Islet precursor cell (in vitro differentiated cells): Measurements from ENCODE around the gene LVRN.
A peak's percentile ranks its signal among the peaks of the same experiment; 100 is the strongest.

Source experiments
- DNase-seq: peaks from one replicate; pipeline ENCODE4 v3.0.0-alpha.2; 2018

Gene LVRN

DNA sequence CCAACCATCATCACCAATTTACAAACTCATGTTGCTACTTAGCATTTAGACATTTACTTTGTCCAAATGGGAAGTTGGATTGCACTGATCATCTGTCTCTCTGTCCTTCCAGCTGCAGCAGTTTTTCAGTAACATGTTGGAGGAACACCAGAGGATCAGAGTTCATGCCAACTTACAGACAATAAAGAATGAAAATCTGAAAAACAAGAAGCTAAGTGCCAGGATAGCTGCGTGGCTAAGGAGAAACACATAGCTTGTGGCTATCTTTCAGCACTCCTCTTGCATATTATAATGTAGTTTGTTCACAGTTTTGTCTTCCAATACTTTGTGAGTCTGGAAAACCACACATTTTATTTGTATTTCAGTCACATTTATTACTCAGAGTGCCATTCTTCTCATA, 63.6 kb downstream of the LVRN start:
- DNase-seq, result no peak

DNA sequence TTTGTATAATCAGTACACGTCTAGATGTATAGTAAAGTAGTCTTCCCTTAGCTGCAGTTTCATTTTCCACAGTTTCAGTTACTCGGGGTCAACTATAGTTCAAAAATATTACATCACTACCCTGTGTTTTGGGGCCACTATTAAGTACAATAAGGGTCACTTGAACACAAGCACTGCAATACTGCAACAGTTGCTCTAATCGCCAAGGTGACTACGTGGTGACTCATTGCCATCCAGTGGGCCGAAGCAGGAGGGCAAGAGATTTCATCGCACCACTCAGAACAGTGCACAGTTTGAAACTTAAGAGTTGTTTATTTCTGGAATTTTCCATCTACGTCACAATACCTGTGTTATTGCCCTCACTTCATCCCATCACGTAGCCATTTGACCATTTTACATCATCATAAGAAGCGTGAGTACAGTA, 69.8 kb downstream of the LVRN start, which contains the start of gene ARL14EPL:
Gene ARL14EPL, plus strand, starts transcription at position 379 of the 424 bp plus-strand sequence. CDS start 18,994 bp downstream, outside the sequence.
- DNase-seq, result peak; percentile 78

DNA sequence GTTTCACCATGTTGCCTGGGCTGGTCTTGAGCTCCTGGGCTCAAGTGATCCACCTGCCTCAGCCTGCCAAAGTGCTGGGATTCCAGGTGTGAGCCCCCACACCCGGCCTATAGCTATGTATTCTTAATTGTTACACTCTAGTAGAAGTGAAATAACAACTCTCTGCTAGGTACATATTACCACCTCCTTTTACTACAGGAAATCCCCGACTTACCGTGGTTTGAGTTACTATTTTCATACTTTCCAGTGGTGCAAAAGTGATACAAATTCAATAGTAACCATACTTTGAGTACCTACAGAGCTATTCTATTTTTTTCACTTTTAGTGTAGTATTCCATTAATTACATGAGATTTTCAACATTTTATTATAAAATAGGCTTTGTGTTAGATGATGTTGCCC, 70.7 kb downstream of the LVRN start:
- no peak for DNase-seq

DNA sequence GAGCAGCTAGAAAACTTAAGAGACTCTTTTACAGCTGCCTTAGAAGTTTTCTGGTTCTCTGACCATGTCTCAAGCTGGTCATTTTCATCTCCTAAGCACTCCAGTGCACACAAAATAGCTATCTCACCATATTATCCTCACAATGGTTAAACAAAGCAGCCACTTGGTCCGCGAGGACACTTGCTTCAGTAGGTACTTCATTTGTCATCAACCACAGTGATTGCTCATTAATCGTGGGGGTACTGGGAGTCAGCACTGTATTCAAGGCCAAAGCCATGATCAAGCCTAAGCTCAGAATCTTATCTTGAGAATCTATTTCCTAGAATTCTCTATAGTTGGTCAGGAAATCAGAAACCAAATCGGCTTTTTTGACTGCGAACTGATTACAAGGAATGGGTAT, 72.8 kb downstream of the LVRN start:
- DNase-seq, result no peak

DNA sequence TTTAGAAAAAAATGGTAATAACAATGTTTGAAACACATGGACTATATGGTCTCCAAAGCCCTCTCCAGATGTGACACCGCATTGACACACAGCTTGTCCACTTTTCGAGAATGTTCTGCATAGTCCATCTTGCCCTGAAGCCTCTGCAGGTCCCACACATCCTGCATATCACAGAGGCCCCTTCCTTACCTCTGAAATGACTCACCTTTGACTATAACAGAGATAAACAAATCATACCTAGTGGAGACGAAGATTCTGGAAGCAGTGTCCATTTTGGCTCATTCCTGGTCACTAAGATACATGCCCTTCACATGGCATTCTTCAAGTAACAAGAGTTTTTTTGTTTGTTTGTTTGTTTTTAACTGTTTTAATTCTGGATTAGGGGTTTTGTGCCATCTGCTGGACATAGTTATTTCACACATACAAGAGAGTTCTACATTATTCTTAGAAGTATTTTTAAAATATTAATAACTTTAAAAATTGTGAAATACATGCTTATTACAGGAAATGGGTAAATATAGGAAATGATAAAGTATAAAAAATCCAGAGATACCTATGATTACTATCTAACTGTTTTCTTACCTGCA, 75.1 kb downstream of the LVRN start:
- DNase-seq, result no peak

DNA sequence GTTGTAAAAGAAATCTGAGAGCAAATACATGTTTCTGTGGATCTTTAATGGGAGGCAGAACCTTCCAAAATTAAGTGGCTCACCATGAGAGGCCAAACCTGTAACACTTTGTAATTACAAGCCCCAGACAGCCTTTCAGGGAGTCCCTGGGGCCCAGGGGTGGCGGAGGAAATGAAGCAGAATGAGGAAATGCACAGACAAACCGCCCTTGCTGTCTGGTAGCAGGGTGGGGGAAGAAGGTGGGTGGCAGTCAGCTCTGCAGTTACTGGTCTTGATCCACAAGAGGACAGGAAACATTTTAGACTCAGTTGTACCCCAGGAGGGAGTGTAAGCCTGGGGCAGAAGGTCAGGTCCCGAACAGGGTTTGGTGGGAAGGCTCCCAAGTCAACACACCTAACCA, 76.5 kb downstream of the LVRN start:
- no peak for DNase-seq

DNA sequence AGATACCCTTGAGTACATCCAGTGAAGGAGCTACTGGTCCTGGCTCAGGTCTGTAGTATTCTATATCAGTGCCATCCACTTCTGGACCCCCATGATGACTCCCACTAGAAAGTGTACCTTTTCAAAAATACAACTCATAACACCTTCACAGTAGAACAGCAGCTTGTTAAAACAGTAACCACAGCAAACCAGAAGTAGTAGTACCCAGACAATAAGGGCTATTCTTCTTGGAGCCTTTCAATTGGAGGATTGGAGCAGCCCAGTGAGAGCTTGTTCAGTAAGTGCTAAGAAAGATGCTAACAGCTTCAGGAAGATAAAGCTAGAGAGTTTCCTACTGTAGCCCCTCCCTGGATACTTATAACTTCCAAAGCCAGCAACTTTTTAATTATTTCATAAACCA, 80.1 kb downstream of the LVRN start:
- DNase-seq, result no peak

DNA sequence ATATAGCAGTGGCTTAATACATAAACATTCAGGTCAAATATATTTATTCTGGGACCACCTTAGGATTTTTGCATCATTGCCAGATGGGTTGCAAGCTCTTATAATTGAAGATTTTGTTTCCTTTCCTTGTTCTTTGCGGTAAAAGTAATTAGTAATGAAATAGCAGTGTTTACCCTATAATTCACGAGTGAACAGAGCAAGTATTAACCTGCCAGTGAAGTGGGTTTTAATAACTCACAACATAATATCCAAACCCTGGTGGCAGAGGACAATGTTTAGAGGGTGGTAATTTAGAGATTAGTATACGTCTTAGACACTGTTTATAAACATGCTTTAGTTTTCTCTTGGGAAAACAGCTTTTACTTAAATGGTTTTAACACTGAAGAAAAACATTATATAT, 81.8 kb downstream of the LVRN start:
- DNase-seq, result no peak

DNA sequence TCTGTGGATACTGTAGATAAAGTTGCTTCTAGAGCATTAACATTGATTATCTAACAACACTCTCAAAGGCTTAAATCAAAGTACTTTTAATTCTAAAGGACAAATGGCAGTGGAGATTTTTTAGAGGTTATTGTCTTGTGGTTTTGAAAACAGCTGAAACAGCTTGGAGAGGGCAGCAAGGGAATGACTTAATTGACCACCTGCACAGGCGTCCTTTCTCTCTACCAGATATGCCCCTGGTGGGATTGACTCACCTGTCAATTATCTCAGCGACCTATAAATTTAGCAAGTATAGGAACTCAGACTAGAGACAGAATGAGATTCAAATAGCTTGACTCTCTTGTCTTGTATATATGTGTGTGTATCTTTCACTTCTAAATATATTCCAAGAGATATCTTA, 83.5 kb downstream of the LVRN start:
- no peak for DNase-seq

DNA sequence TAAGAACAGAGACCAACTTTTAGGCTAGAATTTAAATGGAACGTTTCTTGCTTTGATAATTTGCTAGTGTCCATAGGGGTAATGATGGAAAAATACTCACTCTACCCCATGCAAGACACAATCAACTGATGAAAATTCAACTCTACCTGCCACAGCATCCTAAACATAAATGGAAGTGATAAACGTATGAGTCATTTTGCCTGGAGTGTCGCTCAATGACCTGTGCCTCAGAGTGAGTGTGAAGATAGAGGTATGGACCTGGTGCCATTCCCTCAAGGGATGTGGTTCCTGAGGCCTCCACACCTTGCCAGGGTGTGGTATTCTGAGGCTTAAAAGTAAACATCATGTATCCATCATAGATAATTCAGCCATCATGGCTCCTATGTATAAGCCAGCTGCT, 84.0 kb downstream of the LVRN start:
- no peak for DNase-seq

DNA sequence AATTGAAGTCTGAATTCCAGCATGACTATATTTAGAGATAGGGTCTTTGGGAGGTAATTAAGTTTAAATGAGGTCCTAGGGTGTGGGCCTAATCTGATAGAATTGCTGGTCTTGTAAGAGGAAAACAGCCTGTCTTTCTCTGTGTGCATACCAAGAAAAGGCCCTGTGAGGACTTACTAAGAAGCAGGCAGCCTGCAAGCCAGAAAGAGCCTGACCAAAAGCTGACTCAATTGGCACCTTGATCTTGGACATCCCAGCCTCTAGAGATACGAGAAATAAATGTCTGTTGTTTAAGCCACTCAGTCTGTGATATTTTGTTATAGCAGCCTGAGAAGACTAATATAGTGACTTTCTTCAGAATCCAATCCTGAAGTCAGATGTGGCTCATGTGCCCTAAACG, 84.5 kb downstream of the LVRN start:
- no peak for DNase-seq

DNA sequence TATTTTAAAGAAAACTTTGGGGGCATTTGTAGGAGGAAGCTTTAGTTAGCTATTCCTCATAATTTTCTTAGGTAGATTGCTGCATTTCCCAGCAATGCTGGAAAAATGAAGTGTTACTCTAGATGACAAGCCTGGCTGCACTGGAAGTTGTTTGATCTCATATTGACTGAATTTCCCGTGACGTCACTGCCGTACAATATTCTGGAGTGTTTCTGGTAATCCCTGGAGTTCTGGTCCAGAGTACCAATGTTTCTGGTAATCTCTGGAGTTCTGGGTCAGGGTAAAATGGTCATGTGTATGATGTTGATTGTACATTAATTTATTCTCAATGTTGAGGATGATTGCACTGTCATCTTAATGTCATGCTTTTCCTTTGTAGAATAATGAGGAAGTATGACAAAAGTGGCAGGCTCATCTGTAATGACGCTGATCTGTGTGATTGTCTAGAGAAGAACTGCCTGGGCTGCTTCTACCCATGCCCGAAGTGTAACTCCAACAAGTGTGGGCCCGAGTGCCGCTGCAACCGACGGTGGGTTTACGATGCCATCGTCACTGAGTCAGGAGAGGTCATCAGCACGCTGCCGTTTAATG, 96.2 kb downstream of the LVRN start:
- no peak for DNase-seq

DNA sequence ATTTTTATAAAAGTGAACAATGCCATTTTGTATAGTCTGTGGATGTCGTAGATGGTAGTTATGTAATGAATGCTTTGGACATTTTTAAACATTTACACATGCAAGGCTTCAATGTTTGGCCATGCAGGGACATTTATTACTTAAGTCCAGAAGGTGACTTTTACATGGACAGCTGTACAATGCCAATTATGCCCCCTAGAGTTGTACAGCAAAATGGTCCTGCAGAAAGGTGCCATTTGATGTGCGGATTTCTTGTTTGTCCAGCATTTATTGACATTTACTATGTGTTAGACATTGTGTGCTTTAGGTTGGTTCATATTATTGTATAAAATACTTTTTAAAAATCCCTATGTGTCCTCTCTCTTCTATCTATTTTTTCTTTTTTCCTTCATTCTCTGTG, 100.1 kb downstream of the LVRN start:
- no peak for DNase-seq

DNA sequence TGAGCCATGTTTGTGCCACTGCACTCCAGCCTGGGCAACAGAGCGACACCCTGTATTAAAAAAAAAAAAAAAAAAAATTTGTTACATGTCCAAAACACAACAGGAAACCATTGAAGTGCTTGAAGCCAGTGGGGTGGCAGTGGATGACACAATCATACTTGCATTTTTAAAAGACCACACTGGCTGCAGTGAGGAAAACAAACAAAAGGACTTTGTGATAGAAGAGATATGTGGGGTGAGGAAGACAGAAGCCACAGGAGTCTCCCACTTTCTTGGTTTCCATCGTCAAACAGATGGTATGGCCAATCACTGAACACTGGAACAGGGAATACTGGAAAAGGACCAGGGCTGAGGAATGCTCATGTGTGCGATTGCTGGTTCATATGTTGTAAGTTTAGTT, 101.7 kb downstream of the LVRN start:
- DNase-seq, result no peak

DNA sequence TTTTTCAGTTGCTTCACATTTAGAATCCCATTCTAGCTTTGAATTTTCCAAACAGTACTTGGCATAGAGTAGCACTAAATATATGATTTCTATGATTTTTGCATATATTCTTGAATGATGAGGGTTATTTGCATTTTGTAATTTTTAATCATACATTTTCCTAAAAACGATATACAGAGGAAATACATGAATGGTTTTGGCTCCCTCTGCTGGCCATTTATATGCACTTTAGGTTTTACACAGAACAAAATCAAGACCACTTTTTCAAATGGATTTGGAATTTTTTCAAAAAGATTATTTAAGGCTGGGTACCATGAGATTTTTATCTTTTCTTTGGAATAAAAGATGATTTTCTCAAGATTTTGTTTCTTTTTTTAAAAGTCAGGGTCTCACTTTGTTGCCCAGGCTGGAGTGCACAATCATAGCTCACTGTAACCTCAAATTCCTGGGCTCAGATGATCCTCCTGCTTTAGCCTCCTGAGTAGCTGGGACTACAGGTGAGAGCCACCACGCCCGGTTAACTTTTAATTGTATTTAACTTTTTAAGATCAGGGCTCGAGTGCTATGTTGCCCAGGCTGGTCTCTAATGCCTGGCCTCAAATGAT, 105.9 kb downstream of the LVRN start:
- no peak for DNase-seq

DNA sequence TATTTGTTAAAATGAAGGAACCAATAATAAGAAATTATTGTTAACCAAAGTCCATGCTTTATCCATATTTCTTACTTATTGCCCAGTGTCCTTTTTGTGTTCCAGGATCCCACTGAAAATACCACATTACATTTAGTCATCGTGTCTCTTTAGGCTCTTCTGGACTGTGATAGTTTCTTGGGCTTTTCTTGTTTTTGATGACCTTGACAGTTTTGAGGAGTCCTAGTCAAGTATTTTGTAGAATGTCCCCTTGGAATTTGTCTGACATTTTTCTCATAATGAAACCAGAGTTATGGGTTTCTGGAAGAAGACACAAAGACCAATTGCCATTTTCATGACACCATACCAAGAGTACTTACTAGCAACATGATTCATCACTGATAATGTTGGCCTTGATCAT, 108.9 kb downstream of the LVRN start:
- no peak for DNase-seq

DNA sequence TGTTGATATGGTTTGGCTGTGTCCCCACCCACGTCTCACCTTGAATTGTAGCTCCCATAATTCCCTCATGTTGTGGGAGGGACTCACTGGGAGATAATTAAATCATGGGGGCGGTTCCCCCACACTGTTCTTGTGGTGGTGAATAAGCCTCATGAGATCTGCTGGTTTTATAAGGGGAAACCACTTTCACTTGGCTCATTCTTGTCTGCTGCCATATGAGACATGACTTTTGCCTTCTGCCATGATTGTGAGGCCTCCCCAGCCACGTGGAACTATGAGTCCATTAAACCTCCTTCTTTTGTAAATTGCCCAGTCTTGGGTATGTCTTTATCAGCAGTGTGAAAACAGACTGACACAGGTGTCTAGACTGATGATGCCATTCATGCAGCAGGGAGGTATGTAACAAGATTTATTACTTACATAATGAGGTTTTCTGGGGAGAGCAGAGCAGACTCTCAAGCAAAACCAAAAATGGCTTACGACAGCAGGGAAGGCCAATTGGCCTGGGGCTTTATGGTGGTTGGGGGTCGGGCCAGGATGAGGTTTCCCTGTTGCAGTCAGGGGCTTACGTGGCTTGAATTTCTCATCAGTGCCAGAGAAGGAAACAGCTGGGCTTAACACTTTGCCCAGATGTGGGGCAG, 113.0 kb downstream of the LVRN start:
- DNase-seq, result peak; percentile 61

DNA sequence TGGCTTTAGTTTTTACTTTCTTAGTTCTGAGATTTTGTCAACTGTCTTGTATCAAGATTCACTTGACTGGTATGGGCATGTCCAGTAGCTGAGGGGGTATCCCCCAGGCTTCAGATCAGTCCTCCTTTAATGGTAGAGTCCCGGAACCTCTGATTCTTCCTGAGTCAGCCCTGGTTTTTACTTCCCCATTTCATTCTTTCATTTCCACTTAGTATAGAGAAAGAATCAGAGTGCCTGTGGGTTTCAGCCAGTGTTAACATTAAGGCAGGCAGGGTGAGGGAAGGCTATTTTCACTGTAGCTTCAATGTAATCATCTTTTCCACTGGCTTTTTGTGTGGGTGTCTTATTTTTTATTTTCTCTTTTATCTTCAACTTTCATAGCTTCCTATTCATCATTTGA, 114.2 kb downstream of the LVRN start:
- no peak for DNase-seq
